AG04449 (cell line): ENCODE measurements around the gene CNN2.

Experiments used
- CTCF ChIA-PET: fragments of 350-600 bp; formaldehyde crosslinking; extraction: SDS; loops from one replicate; lab custom pipeline; 2021; ENCODE audit warnings: antibody characterized with exemption; lab: Yijun Ruan, JAX
- POLR2A ChIA-PET: fragments of 400-600, 350-600 bp; formaldehyde crosslinking; extraction: SDS; loops from one replicate; lab custom pipeline; 2020; ENCODE audit warnings: antibody characterized with exemption, inconsistent platforms; lab: Yijun Ruan, JAX
- DNase-seq: peaks from one replicate; pipeline ENCODE4 v3.0.0-alpha.2; 2010; ENCODE audit warnings: low read depth, low spot score
- H3K4me3 ChIP-seq: 2 replicates; pipeline ENCODE4 v1.5.1; 2011; ENCODE audit warnings: low read depth, mild to moderate bottlenecking, control low read depth, low read length
- TF ChIP-seq, protein P1 (sequence below): IDR thresholded peaks from one replicate; pipeline ENCODE4 v1.5.1; 2011; ENCODE audit warnings: mild to moderate bottlenecking, moderate library complexity, low read length, control low read depth, inconsistent platforms; ENCODE audit not compliant: insufficient read depth; ENCODE audit errors: missing control alignments

The CNN2 gene

DNA sequence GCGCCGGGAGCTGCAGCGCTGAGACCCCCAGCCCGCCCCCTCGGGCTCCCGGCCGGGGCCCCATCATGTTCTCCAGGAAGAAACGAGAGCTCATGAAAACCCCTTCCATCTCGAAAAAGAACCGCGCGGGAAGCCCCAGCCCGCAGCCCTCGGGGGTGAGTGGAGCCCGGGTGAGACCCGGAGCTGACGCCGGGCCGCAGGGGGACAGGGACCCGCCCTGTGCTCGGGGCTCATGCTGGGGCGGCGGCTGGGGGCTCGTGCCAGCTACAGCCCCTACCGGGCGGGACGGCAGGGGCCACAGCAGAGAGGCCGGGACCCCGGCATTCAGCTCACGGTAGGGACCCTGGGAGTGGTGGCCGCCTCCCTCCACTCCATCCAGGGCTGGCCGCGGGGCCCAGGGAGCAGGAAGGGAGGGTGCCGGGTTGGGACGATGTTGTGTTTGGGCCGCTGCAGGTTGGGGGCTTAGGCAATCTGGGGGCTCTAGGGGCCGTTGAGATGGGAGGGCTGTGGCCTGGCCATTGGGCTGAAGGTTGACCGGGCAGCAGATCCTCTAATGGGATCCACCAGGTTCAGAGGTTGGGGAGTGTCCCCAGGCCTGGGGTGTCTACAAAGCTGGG is 41.0 kb downstream of the CNN2 start:
- POLR2A ChIA-PET = no interaction called here
- no peak for DNase-seq
- TF ChIP-seq, protein P1, sequence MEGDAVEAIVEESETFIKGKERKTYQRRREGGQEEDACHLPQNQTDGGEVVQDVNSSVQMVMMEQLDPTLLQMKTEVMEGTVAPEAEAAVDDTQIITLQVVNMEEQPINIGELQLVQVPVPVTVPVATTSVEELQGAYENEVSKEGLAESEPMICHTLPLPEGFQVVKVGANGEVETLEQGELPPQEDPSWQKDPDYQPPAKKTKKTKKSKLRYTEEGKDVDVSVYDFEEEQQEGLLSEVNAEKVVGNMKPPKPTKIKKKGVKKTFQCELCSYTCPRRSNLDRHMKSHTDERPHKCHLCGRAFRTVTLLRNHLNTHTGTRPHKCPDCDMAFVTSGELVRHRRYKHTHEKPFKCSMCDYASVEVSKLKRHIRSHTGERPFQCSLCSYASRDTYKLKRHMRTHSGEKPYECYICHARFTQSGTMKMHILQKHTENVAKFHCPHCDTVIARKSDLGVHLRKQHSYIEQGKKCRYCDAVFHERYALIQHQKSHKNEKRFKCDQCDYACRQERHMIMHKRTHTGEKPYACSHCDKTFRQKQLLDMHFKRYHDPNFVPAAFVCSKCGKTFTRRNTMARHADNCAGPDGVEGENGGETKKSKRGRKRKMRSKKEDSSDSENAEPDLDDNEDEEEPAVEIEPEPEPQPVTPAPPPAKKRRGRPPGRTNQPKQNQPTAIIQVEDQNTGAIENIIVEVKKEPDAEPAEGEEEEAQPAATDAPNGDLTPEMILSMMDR = no peak

DNA sequence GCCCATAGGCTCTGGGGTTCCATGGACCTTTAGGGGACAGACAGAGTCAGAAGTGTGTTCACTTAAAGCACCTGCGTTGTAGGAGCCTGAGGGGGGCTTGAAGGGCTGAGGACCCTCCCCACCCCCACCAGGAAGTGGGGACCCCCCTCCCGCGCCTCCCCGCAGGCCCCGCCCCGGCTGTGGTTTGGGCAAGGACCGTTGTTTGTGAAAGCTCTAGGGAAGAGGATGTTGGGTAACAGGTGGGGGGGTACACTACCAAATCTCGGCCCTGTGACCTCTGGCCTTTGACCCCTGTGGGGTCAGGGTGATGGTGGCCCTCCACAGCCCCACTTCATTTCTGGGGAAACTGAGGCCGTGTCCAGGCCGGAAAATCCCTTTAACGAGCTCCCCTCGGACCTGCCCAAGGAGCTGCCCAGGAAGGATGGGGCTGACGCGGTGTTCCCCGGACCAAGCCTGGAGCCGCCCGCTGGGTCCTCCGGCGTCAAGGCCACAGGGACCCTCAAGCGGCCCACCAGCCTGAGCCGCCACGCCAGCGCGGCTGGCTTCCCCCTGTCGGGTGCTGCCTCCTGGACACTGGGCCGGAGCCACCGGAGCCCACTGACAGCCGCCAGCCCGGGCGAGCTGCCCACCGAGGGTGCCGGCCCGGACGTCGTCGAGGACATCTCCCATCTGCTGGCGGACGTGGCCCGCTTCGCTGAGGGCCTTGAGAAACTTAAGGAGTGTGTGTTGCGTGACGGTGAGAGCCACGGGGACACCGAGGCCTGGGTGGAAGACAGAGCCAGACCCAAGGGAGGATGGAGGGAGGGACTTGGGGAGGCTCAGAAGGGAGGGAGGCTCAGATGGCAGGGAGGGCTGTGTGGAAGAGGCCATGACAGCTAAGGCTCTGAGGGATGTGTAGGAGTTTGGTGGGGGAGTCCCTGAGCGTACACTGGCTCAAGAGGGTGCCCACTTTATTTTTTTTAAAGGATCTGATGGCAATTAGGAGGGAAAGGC is 41.9 kb downstream of the CNN2 start:
- CTCF ChIA-PET = interaction anchor here (1.0 to 1.4 kb wide), 3 partner anchors 10 to 127 kb away, joined by 3 to 4 read pairs (median 4); no protein-coding TSS in a partner anchor
- no peak for DNase-seq
- POLR2A ChIA-PET = no interaction called here
- no peak overlapping the region for H3K4me3 ChIP-seq
- TF ChIP-seq, protein P1 = no peak

More for the DNA sequence above, 41.0 kb downstream of the CNN2 start:
- peak overlapping the region; percentile 34 for H3K4me3 ChIP-seq
- CTCF ChIA-PET = interaction anchor here (0.8 to 3.5 kb wide), 7 partner anchors 9 to 127 kb away, joined by 3 to 15 read pairs (median 4); no protein-coding TSS in a partner anchor

DNA sequence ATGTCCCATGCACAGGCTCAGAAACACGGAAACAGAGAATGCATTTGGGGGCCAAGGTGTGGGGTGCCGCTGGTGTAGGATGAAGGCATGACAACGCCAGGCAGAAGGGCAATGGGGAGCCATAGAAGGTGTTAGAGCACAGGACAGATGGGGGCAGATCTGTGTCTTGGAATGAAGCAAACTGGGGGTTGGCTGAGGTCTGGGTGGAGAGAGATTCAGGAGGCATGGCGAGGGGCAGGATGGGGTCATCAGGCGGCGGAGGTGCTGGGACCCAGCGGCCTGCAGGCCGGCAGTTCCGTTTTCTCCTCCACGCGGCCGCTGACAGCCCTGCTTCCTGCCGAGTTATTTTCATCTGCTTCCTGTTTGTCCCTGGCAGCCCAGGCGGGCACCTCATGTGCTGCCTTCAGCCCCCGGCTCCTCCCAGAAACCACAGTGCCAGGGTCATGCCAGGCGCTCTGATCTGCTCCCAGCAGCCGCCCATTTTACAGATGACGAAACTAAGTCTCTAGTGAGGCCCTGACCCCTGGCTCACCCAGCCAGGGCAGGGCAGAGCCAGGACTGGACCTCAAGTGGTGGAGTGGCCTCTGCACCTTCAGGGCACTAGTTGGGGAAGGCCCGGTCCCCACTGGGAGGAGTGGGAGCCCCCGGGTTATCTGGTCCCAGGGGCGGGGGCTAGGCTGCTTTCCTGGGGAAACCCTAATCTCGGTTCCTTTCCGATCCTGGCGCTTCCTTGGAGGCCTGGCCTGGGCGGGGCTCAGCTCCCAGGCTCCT is 42.8 kb downstream of the CNN2 start:
- CTCF ChIA-PET = no interaction called here
- DNase-seq = no peak
- POLR2A ChIA-PET = interaction anchor here (0.6 kb wide), 1 partner anchor 116 kb away, joined by 3 read pairs; no protein-coding TSS in a partner anchor
- TF ChIP-seq, protein P1 = no peak
- H3K4me3 ChIP-seq = no peak overlapping the region

DNA sequence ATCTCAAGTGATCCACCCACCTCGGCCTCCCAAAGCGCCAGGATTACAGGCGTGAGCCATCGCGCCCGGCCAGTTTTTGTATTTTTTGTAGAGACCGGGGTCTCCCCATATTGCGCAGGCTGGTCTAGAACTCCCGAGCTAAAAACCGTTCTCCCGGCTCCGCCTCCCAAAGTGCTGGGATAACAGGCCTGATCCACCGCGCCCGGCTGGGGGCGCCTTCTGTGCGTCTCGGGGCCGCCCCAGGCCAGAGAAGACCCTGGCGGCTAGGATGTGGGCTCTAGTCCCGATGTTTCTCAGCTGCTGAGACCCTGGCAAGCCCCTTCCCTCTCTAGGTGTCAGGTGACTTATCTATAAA is 44.1 kb downstream of the CNN2 start:
- TF ChIP-seq, protein P1 = peak; percentile 14
- DNase-seq = no peak
- POLR2A ChIA-PET = no interaction called here
- CTCF ChIA-PET = interaction anchor here (1.1 kb wide), 1 partner anchor 13 kb away, joined by 5 read pairs; no protein-coding TSS in a partner anchor
- no peak overlapping the region for H3K4me3 ChIP-seq

DNA sequence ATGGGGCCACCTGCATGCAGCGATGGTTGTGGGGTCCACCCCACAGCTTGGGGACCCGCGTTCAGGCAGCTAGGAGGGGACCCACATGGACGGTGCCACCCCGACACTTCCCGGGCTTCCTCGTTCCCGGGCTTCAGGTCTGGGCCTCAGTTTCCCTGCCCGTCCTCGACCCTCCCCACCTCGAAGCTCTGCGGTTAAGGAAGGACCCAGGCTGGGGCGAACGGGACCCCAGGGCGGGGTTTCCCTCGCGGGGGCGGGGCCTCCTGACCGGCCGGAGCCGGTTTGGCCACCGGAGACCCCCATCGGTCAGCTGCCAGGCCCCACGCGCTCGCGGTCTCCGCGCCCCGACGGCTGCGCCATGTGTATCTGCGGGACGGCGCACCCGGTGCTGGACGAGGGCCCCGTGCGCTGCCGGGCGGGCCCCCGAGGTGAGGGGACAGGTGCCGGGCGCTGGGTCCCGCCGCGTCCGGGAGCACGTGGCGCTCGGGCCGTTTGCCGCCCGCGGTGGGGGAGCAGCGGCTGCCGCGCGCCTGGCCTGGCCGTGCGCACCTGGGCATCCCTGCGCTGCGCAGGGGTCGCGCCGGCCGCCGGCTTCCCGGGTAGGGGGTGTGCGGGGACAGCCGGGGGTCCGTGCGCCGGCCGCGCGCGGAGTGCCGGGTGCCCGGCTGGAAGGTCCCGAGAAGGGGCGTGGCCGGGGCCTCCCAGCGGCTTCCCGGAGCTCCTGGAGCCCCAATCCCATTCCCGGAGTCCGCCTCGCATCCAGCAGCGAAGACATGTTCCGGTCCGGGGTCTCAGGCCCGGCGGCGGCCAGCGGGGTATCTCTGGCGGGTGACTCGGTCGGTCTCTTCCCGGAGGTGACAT is 44.8 kb downstream of the CNN2 start:
- TF ChIP-seq, protein P1 = no peak
- CTCF ChIA-PET = interaction anchor here (0.8 to 1.1 kb wide), 2 partner anchors 13 to 14 kb away, joined by 3 to 5 read pairs; no protein-coding TSS in a partner anchor
- H3K4me3 ChIP-seq = no peak overlapping the region
- POLR2A ChIA-PET = no interaction called here
- DNase-seq = no peak
